ENCODE measurements around the gene CEP76. TPM values are rescaled to one million over a fixed set of nuclear protein-coding genes. Genes with fewer than 3 reads are reported as not detected.

Gene CEP76
- total and polyA plus RNA-seq, 2 experiments from 2014 or later: 11.2 to 25.9 TPM

DNA sequence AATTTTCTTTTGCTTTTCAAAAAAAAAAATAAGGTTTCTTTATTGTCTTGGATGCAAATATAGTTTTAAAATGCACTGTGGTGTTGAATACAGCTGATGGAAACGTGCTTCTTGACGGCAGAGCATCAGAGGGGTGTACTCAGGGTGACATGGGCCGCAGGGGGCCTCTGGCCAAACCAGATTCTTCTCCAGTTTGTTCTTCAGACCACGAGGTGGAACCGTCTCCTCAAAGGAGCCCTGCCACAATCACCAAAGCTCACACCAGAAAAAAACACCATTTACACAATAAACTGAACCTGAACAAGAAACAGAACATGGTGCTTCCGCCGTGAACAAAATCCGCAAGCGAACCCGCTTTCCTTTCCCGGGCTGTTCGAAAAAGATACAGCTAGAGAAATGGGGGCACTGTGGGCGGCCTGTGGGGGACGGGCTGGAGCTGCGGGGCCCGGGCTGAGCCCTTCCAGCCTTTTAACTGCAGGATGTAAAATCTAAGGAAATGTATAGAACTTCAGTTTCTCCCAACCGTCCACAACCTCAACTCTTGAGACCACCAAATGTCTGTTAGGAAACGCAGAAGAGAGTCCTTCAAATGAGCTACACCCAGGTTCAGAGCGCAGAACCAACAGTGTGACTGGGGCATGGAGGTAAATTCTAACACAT is 34.9 kb upstream of the CEP76 start:
- Histone ChIP-seq H3K9me2 (ENCODE audit: insufficient read depth) (no peaks in the 10 kb centered on the region), H3K79me2 (replicated peaks; ENCODE audit: insufficient read depth) (no peaks in the 10 kb centered on the region), H2AFZ (no peak overlapping the region), H3K4me1 (ENCODE audit: insufficient read depth) (no peaks in the 10 kb centered on the region; the same call in 1 of the 2 replicates), H3F3A (replicated peaks; ENCODE audit: low read depth) (no peaks in the 10 kb centered on the region), H3K27me3 (ENCODE audit: insufficient read depth) (no peaks in the 10 kb centered on the region), H3K4me3 (no peak overlapping the region), H4K20me1 (replicated peaks; ENCODE audit: insufficient read depth) (no peaks in the 10 kb centered on the region), H3K4me2 (no peak overlapping the region), H3K27ac (ENCODE audit: low read depth) (no peak overlapping the region), H3K36me3 (ENCODE audit: insufficient read depth) (no peaks in the 10 kb centered on the region)
- no peaks in the 10 kb centered on the region for H3K9me3 Mint-ChIP-seq
- H3K27ac Mint-ChIP-seq: no peak overlapping the region
- TF ChIP-seq, protein P1, sequence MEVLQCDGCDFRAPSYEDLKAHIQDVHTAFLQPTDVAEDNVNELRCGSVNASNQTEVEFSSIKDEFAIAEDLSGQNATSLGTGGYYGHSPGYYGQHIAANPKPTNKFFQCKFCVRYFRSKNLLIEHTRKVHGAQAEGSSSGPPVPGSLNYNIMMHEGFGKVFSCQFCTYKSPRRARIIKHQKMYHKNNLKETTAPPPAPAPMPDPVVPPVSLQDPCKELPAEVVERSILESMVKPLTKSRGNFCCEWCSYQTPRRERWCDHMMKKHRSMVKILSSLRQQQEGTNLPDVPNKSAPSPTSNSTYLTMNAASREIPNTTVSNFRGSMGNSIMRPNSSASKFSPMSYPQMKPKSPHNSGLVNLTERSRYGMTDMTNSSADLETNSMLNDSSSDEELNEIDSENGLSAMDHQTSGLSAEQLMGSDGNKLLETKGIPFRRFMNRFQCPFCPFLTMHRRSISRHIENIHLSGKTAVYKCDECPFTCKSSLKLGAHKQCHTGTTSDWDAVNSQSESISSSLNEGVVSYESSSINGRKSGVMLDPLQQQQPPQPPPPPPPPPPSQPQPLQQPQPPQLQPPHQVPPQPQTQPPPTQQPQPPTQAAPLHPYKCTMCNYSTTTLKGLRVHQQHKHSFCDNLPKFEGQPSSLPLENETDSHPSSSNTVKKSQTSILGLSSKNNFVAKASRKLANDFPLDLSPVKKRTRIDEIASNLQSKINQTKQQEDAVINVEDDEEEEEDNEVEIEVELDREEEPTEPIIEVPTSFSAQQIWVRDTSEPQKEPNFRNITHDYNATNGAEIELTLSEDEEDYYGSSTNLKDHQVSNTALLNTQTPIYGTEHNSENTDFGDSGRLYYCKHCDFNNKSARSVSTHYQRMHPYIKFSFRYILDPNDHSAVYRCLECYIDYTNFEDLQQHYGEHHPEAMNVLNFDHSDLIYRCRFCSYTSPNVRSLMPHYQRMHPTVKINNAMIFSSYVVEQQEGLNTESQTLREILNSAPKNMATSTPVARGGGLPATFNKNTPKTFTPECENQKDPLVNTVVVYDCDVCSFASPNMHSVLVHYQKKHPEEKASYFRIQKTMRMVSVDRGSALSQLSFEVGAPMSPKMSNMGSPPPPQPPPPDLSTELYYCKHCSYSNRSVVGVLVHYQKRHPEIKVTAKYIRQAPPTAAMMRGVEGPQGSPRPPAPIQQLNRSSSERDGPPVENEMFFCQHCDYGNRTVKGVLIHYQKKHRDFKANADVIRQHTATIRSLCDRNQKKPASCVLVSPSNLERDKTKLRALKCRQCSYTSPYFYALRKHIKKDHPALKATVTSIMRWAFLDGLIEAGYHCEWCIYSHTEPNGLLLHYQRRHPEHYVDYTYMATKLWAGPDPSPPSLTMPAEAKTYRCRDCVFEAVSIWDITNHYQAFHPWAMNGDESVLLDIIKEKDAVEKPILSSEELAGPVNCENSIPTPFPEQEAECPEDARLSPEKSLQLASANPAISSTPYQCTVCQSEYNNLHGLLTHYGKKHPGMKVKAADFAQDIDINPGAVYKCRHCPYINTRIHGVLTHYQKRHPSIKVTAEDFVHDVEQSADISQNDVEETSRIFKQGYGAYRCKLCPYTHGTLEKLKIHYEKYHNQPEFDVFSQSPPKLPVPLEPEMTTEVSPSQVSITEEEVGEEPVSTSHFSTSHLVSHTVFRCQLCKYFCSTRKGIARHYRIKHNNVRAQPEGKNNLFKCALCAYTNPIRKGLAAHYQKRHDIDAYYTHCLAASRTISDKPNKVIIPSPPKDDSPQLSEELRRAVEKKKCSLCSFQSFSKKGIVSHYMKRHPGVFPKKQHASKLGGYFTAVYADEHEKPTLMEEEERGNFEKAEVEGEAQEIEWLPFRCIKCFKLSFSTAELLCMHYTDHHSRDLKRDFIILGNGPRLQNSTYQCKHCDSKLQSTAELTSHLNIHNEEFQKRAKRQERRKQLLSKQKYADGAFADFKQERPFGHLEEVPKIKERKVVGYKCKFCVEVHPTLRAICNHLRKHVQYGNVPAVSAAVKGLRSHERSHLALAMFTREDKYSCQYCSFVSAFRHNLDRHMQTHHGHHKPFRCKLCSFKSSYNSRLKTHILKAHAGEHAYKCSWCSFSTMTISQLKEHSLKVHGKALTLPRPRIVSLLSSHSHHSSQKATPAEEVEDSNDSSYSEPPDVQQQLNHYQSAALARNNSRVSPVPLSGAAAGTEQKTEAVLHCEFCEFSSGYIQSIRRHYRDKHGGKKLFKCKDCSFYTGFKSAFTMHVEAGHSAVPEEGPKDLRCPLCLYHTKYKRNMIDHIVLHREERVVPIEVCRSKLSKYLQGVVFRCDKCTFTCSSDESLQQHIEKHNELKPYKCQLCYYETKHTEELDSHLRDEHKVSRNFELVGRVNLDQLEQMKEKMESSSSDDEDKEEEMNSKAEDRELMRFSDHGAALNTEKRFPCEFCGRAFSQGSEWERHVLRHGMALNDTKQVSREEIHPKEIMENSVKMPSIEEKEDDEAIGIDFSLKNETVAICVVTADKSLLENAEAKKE (CRISPR knock-in tag; IDR thresholded peaks at IDR 0.05): no peak
- TF ChIP-seq, protein P2, sequence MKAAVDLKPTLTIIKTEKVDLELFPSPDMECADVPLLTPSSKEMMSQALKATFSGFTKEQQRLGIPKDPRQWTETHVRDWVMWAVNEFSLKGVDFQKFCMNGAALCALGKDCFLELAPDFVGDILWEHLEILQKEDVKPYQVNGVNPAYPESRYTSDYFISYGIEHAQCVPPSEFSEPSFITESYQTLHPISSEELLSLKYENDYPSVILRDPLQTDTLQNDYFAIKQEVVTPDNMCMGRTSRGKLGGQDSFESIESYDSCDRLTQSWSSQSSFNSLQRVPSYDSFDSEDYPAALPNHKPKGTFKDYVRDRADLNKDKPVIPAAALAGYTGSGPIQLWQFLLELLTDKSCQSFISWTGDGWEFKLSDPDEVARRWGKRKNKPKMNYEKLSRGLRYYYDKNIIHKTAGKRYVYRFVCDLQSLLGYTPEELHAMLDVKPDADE (IDR thresholded peaks at IDR 0.05): no peak
- TF ChIP-seq ZNF114 (CRISPR knock-in tag; IDR thresholded peaks at IDR 0.05): no peak
- TF ChIP-seq ZNF331 (CRISPR knock-in tag; IDR thresholded peaks at IDR 0.05; ENCODE audit: low read depth): no peak
- TF ChIP-seq EZH2phosphoT487 (IDR thresholded peaks at IDR 0.05; ENCODE audit: unreplicated experiment): no peak
- no peak for TF ChIP-seq CREB1 (CRISPR knock-in tag; IDR thresholded peaks at IDR 0.05; ENCODE audit: low read depth)
- TF ChIP-seq STAT1 (IDR thresholded peaks at IDR 0.05; ENCODE audit: unreplicated experiment): no peak
- TF ChIP-seq, protein P3, sequence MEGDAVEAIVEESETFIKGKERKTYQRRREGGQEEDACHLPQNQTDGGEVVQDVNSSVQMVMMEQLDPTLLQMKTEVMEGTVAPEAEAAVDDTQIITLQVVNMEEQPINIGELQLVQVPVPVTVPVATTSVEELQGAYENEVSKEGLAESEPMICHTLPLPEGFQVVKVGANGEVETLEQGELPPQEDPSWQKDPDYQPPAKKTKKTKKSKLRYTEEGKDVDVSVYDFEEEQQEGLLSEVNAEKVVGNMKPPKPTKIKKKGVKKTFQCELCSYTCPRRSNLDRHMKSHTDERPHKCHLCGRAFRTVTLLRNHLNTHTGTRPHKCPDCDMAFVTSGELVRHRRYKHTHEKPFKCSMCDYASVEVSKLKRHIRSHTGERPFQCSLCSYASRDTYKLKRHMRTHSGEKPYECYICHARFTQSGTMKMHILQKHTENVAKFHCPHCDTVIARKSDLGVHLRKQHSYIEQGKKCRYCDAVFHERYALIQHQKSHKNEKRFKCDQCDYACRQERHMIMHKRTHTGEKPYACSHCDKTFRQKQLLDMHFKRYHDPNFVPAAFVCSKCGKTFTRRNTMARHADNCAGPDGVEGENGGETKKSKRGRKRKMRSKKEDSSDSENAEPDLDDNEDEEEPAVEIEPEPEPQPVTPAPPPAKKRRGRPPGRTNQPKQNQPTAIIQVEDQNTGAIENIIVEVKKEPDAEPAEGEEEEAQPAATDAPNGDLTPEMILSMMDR (conservative IDR thresholded peaks at IDR 0.05; ENCODE audit: low read depth in 2 of 2): no peak
- TF ChIP-seq, protein P4, sequence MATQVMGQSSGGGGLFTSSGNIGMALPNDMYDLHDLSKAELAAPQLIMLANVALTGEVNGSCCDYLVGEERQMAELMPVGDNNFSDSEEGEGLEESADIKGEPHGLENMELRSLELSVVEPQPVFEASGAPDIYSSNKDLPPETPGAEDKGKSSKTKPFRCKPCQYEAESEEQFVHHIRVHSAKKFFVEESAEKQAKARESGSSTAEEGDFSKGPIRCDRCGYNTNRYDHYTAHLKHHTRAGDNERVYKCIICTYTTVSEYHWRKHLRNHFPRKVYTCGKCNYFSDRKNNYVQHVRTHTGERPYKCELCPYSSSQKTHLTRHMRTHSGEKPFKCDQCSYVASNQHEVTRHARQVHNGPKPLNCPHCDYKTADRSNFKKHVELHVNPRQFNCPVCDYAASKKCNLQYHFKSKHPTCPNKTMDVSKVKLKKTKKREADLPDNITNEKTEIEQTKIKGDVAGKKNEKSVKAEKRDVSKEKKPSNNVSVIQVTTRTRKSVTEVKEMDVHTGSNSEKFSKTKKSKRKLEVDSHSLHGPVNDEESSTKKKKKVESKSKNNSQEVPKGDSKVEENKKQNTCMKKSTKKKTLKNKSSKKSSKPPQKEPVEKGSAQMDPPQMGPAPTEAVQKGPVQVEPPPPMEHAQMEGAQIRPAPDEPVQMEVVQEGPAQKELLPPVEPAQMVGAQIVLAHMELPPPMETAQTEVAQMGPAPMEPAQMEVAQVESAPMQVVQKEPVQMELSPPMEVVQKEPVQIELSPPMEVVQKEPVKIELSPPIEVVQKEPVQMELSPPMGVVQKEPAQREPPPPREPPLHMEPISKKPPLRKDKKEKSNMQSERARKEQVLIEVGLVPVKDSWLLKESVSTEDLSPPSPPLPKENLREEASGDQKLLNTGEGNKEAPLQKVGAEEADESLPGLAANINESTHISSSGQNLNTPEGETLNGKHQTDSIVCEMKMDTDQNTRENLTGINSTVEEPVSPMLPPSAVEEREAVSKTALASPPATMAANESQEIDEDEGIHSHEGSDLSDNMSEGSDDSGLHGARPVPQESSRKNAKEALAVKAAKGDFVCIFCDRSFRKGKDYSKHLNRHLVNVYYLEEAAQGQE (IDR thresholded peaks at IDR 0.05; ENCODE audit: unreplicated experiment): no peak
- TF ChIP-seq NANOG (IDR thresholded peaks at IDR 0.05; ENCODE audit: borderline replicate concordance): no peak
- no peak for TF ChIP-seq JUNB (IDR thresholded peaks at IDR 0.05; ENCODE audit: unreplicated experiment)
- no peak for TF ChIP-seq EZH2 (IDR thresholded peaks at IDR 0.05; ENCODE audit: low read depth, unreplicated experiment)
- no peak for TF ChIP-seq POLR2AphosphoS5 (IDR thresholded peaks at IDR 0.05; ENCODE audit: low read depth)
- H3K4me1 Mint-ChIP-seq: no peaks in the 10 kb centered on the region
- peaks cover 2% of the 10 kb centered on the region for H3K27me3 Mint-ChIP-seq (ENCODE audit: insufficient read depth, low read depth, poor library complexity)
- DNase-seq (ENCODE audit: low spot score): no peak
- ATAC-seq: no peak
- H3K4me3 Mint-ChIP-seq: no peak overlapping the region
- no peaks in the 10 kb centered on the region for H3K36me3 Mint-ChIP-seq (ENCODE audit: low read depth)
